ENCODE measurements around the gene SLC37A1. TPM values are rescaled to one million over a fixed set of nuclear protein-coding genes. Genes with fewer than 3 reads are reported as not detected.

The SLC37A1 gene
- total and polyA plus RNA-seq, 2 of the 13 experiments (the other 11 are each of a cell fraction or from before 2014, with no cell fraction given): 0.22 to 0.40 TPM

- no peak overlapping the region for H3K4me3 ChIP-seq (replicated peaks in 1 of 3; ENCODE audit: insufficient read depth in 1 of 3, low read depth in 2 of 3, low read length in 3 of 3)
- in situ Hi-C loops (cut with HindIII; ENCODE audit: extremely low pct_ligation_motif_present, low pct_unique_long_range_greater_than_20kb) (no loop called here), intact Hi-C loops (cut with micrococcal nuclease; ENCODE audit: unreplicated experiment) (no loop called here)
- no peaks in the 10 kb centered on the region for H4K20me1 ChIP-seq (ENCODE audit: insufficient read depth, low read length)
- peaks cover 23% of the 10 kb centered on the region for H3K4me1 ChIP-seq (ENCODE audit: insufficient read depth, low read length)
- no peaks in the 10 kb centered on the region for H3K79me2 ChIP-seq (ENCODE audit: insufficient read depth, low read length)
- ChIA-PET CTCF (ENCODE audit: low intra/inter-chr PET ratio, low total read pairs) (no interaction called here), POLR2A (no interaction called here)
- TF ChIP-seq RFX5 (IDR thresholded peaks at IDR 0.05; ENCODE audit: low read depth, low read length) (no peak), THAP8 (CRISPR knock-in tag; IDR thresholded peaks at IDR 0.05; ENCODE audit: borderline replicate concordance) (no peak)
- no TSS peak for BruUV-seq (replicated peaks)
- no peak overlapping the region for H3K4me2 ChIP-seq (ENCODE audit: low read depth, low read length)
- H3K36me3 ChIP-seq (replicated peaks in 1 of 2; ENCODE audit: control insufficient read depth in 1 of 2, insufficient read depth in 2 of 2, low read length in 2 of 2): no peaks in the 10 kb centered on the region
- 51% methylated on average over 7 of the region's 7 CpGs for WGBS (ENCODE audit: low lambda C conversion rate)
- H3K9ac ChIP-seq (ENCODE audit: insufficient read depth, low read depth, low read length): no peak overlapping the region
- no peak for ATAC-seq
- H3K27ac ChIP-seq (ENCODE audit: extremely low read length, insufficient read depth, low read length): no peak overlapping the region
- no peaks in the 10 kb centered on the region for H3K9me3 ChIP-seq (ENCODE audit: low read length)
- DNase-seq (ENCODE audit: low spot score): no peak
- FAIRE-seq: no peak
- H3K27me3 ChIP-seq (ENCODE audit: control insufficient read depth in 1 of 2, insufficient read depth in 2 of 2, low read length in 2 of 2): no peaks in the 10 kb centered on the region
- H2AFZ ChIP-seq (ENCODE audit: low read length): no peak overlapping the region
These were observed 41.1 kb upstream of the SLC37A1 start for GRCh38 chr21:42472521-42472920.

DNA sequence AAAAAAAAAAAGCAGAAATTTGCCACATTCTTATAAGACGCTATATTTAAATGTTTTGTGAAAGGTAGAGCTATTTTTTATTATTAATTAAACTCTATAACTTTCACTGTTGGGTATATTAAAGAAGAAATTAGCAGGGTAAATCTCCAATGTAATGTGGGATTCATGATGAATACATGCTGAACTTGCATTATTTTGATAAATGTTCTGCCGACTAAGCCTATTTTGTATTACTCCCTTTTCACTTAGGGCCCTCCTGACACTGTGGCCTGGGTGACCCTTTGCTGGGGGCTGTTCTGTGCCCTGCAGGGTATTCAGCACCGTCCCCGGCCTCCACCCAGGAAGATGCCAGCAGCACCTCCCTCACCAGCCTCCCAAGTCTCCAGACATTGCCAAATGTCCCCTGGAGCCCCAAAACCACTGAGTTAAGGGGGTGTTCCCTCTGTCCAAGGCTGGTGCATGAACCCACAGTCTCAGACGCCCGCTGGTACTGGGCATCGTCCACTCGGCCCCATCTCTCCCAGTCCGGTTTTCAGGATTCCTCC, 40.1 kb upstream of the SLC37A1 start:
- Histone ChIP-seq H3K27me3 (ENCODE audit: control insufficient read depth in 1 of 2, insufficient read depth in 2 of 2, low read length in 2 of 2) (no peaks in the 10 kb centered on the region), H3K27ac (ENCODE audit: extremely low read length, insufficient read depth, low read length) (no peak overlapping the region), H3K4me2 (ENCODE audit: low read depth, low read length) (peak overlapping the region; percentile 18; the same call in 1 of the 2 replicates), H3K79me2 (ENCODE audit: insufficient read depth, low read length) (no peaks in the 10 kb centered on the region), H3K4me1 (ENCODE audit: insufficient read depth, low read length) (peaks cover 23% of the 10 kb centered on the region), H3K9ac (ENCODE audit: insufficient read depth, low read depth, low read length) (no peak overlapping the region), H2AFZ (ENCODE audit: low read length) (no peak overlapping the region), H4K20me1 (ENCODE audit: insufficient read depth, low read length) (no peaks in the 10 kb centered on the region), H3K36me3 (replicated peaks in 1 of 2; ENCODE audit: control insufficient read depth in 1 of 2, insufficient read depth in 2 of 2, low read length in 2 of 2) (no peaks in the 10 kb centered on the region), H3K4me3 (replicated peaks in 1 of 3; ENCODE audit: insufficient read depth in 1 of 3, low read depth in 2 of 3, low read length in 3 of 3) (no peak overlapping the region), H3K9me3 (ENCODE audit: low read length) (no peaks in the 10 kb centered on the region)
- intact Hi-C loops (cut with micrococcal nuclease; ENCODE audit: unreplicated experiment): no loop called here
- CTCF ChIA-PET (ENCODE audit: low intra/inter-chr PET ratio, low total read pairs): no interaction called here
- FAIRE-seq (no peak), ATAC-seq (no peak; the same call in 2 of the 3 replicates), DNase-seq (ENCODE audit: low spot score) (no peak)
- in situ Hi-C loops (cut with HindIII; ENCODE audit: extremely low pct_ligation_motif_present, low pct_unique_long_range_greater_than_20kb): no loop called here
- POLR2A ChIA-PET: no interaction called here
- BruUV-seq (replicated peaks): no TSS peak
- 18% methylated on average over 9 of the region's 9 CpGs for WGBS (ENCODE audit: low lambda C conversion rate)
- TF ChIP-seq ZFP90 (CRISPR knock-in tag; IDR thresholded peaks at IDR 0.05; ENCODE audit: borderline replicate concordance) (no peak), ZNF460 (CRISPR knock-in tag; IDR thresholded peaks at IDR 0.05; ENCODE audit: borderline replicate concordance) (no peak), ZNF644 (CRISPR knock-in tag; IDR thresholded peaks at IDR 0.05; ENCODE audit: low read depth) (no peak), SRSF4 (IDR thresholded peaks at IDR 0.05; ENCODE audit: low read depth, low read length, poor library complexity, severe bottlenecking) (no peak), PLRG1 (conservative IDR thresholded peaks at IDR 0.05) (no peak), MAFF (IDR thresholded peaks at IDR 0.05; ENCODE audit: low read depth, low read length) (peak; percentile 87), ZNF564 (CRISPR knock-in tag; IDR thresholded peaks at IDR 0.05) (no peak), MAFK (conservative IDR thresholded peaks at IDR 0.05 in 1 of 2, IDR thresholded peaks at IDR 0.05 in 1 of 2; ENCODE audit: low read length in 2 of 2) (peak; percentile 80 to 86), ZSCAN22 (CRISPR knock-in tag; IDR thresholded peaks at IDR 0.05) (no peak), TFDP1 (CRISPR knock-in tag; IDR thresholded peaks at IDR 0.05; ENCODE audit: borderline replicate concordance) (no peak), ZFP1 (CRISPR knock-in tag; IDR thresholded peaks at IDR 0.05) (no peak), HNRNPUL1 (IDR thresholded peaks at IDR 0.05; ENCODE audit: low read depth, low read length) (no peak), POLR2A (IDR thresholded peaks at IDR 0.05; ENCODE audit: insufficient read depth in 1 of 2, low read depth in 2 of 2, low read length in 2 of 2) (no peak)
- TF ChIP-seq, protein P1, sequence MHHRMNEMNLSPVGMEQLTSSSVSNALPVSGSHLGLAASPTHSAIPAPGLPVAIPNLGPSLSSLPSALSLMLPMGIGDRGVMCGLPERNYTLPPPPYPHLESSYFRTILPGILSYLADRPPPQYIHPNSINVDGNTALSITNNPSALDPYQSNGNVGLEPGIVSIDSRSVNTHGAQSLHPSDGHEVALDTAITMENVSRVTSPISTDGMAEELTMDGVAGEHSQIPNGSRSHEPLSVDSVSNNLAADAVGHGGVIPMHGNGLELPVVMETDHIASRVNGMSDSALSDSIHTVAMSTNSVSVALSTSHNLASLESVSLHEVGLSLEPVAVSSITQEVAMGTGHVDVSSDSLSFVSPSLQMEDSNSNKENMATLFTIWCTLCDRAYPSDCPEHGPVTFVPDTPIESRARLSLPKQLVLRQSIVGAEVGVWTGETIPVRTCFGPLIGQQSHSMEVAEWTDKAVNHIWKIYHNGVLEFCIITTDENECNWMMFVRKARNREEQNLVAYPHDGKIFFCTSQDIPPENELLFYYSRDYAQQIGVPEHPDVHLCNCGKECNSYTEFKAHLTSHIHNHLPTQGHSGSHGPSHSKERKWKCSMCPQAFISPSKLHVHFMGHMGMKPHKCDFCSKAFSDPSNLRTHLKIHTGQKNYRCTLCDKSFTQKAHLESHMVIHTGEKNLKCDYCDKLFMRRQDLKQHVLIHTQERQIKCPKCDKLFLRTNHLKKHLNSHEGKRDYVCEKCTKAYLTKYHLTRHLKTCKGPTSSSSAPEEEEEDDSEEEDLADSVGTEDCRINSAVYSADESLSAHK (CRISPR knock-in tag; IDR thresholded peaks at IDR 0.05; ENCODE audit: borderline replicate concordance): no peak

All from HepG2 (cell line).